Esophagus muscularis mucosa (tissue), 4 donors: Measurements from ENCODE around the gene IDE. TPM values are rescaled to one million over a fixed set of nuclear protein-coding genes. Genes with fewer than 3 reads are reported as not detected.

Experiments
- DNase-seq: peaks from one replicate; pipeline ENCODE4 v3.0.0-alpha.2; 2017; ENCODE audit errors: extremely low spot score
- H3K27ac ChIP-seq, 4 donors: fragments of 200-600 bp; sonication (generic); replicated peaks in 1 of 4; 1 replicate in 3 of 4; 2 replicates in 1 of 4; pipeline ENCODE4 v1.5.1; 2016 to 2019; ENCODE audit warnings: mild to moderate bottlenecking in 1 of 4
- H3K27me3 ChIP-seq, 4 donors: fragments of 200-600 bp; sonication (generic); one replicate each; pipeline versions ENCODE4 v1.5.1 to v1.6.0; 2016 to 2019
- H3K36me3 ChIP-seq, 4 donors: fragments of 200-600 bp; sonication (generic); one replicate each; pipeline ENCODE4 v1.5.1; 2016 to 2019
- H3K4me1 ChIP-seq, 4 donors: fragments of 200-600 bp; sonication (generic); one replicate each; pipeline ENCODE4 v1.5.1; 2016 to 2019
- H3K4me3 ChIP-seq, 4 donors: fragments of 200-600 bp; sonication (generic); 1 replicate in 2 of 4; 2 replicates in 2 of 4; pipeline ENCODE4 v1.5.1; 2016 to 2019; ENCODE audit warnings: mild to moderate bottlenecking in 4 of 4, moderate library complexity in 1 of 4
- H3K9me3 ChIP-seq, 4 donors: fragments of 200-600 bp; sonication (generic); 1 replicate in 3 of 4; 2 replicates in 1 of 4; pipeline ENCODE4 v1.5.1; 2016 to 2019
- EP300 ChIP-seq: sonication (generic); formaldehyde crosslinking; IDR thresholded peaks from one replicate; pipeline ENCODE4 v1.6.1; 2017; ENCODE audit warnings: antibody characterized with exemption
- POLR2A ChIP-seq: fragments of 450-650 bp; IDR thresholded peaks from one replicate; pipeline ENCODE4 v1.6.1; 2017; ENCODE audit warnings: antibody characterized with exemption, moderate library complexity, mild to moderate bottlenecking, low read depth
- POLR2AphosphoS5 ChIP-seq, 2 donors: sonication (generic); formaldehyde crosslinking; IDR thresholded peaks; one replicate each; pipeline ENCODE4 v1.6.1; 2017; ENCODE audit warnings: antibody characterized with exemption in 2 of 2
- WGBS: methylation state at CpG from one replicate; pipeline ENCODE4 v1.1.5; 2018; 5-methylcytosine and 5-hydroxymethylcytosine counted together
- intact Hi-C: fragments of 100-400 bp; cut with DNase I; formaldehyde crosslinking; loops from one replicate; pipeline ENCODE4 v1.15.1; 2023
- total RNA-seq, 4 donors: library from RNA; depleted of rRNA; stranded (reverse); fragments of >200 nt; gene quantifications; one replicate each; pipeline versions ENCODE4 v1.1.0 to v1.2.1, GENCODE V29; 2016
- TF ChIP-seq, protein P1 (sequence below), 3 experiments: fragments of 200-600 bp in 2 of 3; fragments of 450-650 bp in 1 of 3; sonication (generic) in 2 of 3; IDR thresholded peaks; one replicate each; pipeline ENCODE4 v1.5.1; 2017 to 2019; ENCODE audit warnings: antibody characterized with exemption in 3 of 3, mild to moderate bottlenecking in 2 of 3, moderate library complexity in 1 of 3

The IDE gene
- total RNA-seq, 4 donors from 2014 or later, result 27.0 to 33.1 (median 30.7) TPM

DNA sequence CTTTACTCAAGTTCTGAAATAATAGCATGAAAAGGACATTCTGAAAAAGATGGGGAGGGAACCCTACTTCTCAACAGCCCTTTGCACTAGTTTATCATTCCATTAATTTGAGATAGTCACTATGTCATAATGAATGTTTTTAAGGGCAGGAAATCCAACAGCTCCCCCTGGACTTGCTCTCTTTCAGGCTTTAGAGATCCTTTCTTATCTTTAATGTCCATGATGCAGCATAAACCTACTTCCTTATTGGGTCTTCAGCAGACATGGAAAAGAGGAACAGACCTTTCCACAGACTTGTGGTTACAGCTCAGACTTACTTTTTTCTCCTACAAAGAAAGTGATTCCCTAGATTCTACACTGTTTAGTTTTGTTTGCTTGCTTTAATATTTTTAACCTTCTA, 87.3 kb downstream of the IDE start:
- TF ChIP-seq POLR2A (no peak), EP300 (no peak), POLR2AphosphoS5 (IDR thresholded peaks at IDR 0.05) (no peak)
- TF ChIP-seq, protein P1, sequence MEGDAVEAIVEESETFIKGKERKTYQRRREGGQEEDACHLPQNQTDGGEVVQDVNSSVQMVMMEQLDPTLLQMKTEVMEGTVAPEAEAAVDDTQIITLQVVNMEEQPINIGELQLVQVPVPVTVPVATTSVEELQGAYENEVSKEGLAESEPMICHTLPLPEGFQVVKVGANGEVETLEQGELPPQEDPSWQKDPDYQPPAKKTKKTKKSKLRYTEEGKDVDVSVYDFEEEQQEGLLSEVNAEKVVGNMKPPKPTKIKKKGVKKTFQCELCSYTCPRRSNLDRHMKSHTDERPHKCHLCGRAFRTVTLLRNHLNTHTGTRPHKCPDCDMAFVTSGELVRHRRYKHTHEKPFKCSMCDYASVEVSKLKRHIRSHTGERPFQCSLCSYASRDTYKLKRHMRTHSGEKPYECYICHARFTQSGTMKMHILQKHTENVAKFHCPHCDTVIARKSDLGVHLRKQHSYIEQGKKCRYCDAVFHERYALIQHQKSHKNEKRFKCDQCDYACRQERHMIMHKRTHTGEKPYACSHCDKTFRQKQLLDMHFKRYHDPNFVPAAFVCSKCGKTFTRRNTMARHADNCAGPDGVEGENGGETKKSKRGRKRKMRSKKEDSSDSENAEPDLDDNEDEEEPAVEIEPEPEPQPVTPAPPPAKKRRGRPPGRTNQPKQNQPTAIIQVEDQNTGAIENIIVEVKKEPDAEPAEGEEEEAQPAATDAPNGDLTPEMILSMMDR (IDR thresholded peaks at IDR 0.05), result no peak
- Histone ChIP-seq H3K27ac (no peak overlapping the region), H3K9me3 (no peaks in the 10 kb centered on the region), H3K27me3 (no peaks in the 10 kb centered on the region), H3K36me3 (peaks cover 40 to 91% (median 81%) of the 10 kb centered on the region in 4 donors), H3K4me3 (no peak overlapping the region), H3K4me1 (no peaks in the 10 kb centered on the region)
- no peak for DNase-seq
- intact Hi-C loops, result no loop called here

- Histone ChIP-seq H3K27ac (no peak overlapping the region), H3K36me3 (peaks cover 23 to 95% (median 76%) of the 10 kb centered on the region in 4 donors), H3K4me1 (no peaks in the 10 kb centered on the region), H3K9me3 (no peaks in the 10 kb centered on the region), H3K27me3 (no peaks in the 10 kb centered on the region), H3K4me3 (no peak overlapping the region)
- no peak for DNase-seq
- intact Hi-C loops, result no loop called here
- TF ChIP-seq POLR2AphosphoS5 (IDR thresholded peaks at IDR 0.05), result no peak
- WGBS, result 89% methylated on average over 4 of the region's 4 CpGs
Observed at GRCh38 chr10:92483539-92483938, 90.4 kb downstream of the IDE start.

GRCh38 chr10:92480413-92480812, 93.5 kb downstream of the IDE start:
- TF ChIP-seq EP300 (no peak), POLR2A (no peak), POLR2AphosphoS5 (IDR thresholded peaks at IDR 0.05) (no peak)
- TF ChIP-seq, protein P1 (IDR thresholded peaks at IDR 0.05), result no peak
- Histone ChIP-seq H3K36me3 (peaks cover 14 to 88% (median 65%) of the 10 kb centered on the region in 4 donors), H3K4me1 (no peaks in the 10 kb centered on the region), H3K27me3 (no peaks in the 10 kb centered on the region), H3K4me3 (no peak overlapping the region), H3K27ac (no peak overlapping the region), H3K9me3 (no peaks in the 10 kb centered on the region)
- DNase-seq, result no peak
- intact Hi-C loops, result no loop called here

DNA sequence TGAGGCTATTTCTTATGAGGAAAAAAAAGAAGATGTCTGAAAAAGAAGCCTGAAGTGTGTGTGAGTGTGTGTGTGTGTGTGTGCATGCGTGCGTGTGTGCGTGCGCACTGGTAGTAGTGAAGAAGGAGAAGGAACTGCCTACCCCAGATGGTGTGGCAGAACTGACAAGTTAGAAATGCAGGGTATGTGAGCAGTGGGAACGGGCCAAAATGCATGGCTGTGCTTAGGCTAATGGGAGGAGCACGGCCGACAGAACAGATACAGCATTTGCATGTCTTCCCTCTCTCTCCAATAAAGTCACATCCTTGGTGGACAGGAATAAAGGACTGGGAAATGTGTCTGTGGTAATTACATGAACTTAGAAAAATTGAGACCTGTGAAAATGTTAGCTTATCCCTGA, 94.3 kb downstream of the IDE start:
- WGBS, result 91% methylated on average over 7 of the region's 7 CpGs
- Histone ChIP-seq H3K27ac (no peak overlapping the region), H3K9me3 (no peaks in the 10 kb centered on the region), H3K36me3 (peaks cover 14 to 88% (median 65%) of the 10 kb centered on the region in 4 donors), H3K4me1 (no peaks in the 10 kb centered on the region), H3K27me3 (no peaks in the 10 kb centered on the region), H3K4me3 (no peak overlapping the region)
- intact Hi-C loops, result no loop called here
- no peak for DNase-seq
- no peak for TF ChIP-seq EP300
- no peak for TF ChIP-seq POLR2A

DNA sequence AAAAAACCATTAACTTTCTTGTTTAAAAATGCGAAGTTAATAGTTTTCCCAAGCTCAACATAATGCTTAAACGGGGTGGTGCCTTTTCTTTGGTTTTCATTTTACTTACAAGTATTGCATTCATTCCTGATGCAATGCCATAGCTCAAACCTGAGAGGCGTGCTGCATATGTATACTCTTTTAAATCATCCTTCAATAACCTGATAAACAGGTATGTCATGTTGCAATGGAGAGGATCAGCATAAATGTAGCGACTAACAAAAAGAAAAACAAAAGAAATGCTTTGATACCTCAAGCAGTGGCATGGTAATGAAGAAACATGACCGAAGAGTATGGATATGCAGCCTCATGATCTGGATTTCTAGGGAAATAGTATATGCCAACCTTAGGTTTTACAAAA, 95.4 kb downstream of the IDE start:
- intact Hi-C loops, result no loop called here
- 95% methylated on average over 5 of the region's 5 CpGs for WGBS
- H3K27ac ChIP-seq, result no peak overlapping the region
- no peak overlapping the region for H3K4me3 ChIP-seq
- H3K27me3 ChIP-seq, result no peaks in the 10 kb centered on the region
- H3K36me3 ChIP-seq, result peaks cover 8 to 88% (median 62%) of the 10 kb centered on the region in 4 donors
- DNase-seq, result no peak
- TF ChIP-seq POLR2AphosphoS5 (IDR thresholded peaks at IDR 0.05), result no peak
- TF ChIP-seq, protein P1 (IDR thresholded peaks at IDR 0.05), result no peak
- H3K9me3 ChIP-seq, result no peaks in the 10 kb centered on the region
- no peaks in the 10 kb centered on the region for H3K4me1 ChIP-seq

GRCh38 chr10:92475357-92475868, 98.5 kb downstream of the IDE start:
- Histone ChIP-seq H3K4me3 (no peak overlapping the region), H3K36me3 (peaks cover 7 to 87% (median 55%) of the 10 kb centered on the region in 4 donors), H3K9me3 (no peaks in the 10 kb centered on the region), H3K27me3 (no peaks in the 10 kb centered on the region), H3K27ac (no peak overlapping the region), H3K4me1 (no peaks in the 10 kb centered on the region)
- TF ChIP-seq EP300, result no peak
- TF ChIP-seq, protein P1 (IDR thresholded peaks at IDR 0.05), result no peak
- TF ChIP-seq POLR2A, result no peak
- no peak for TF ChIP-seq POLR2AphosphoS5 (IDR thresholded peaks at IDR 0.05)
- intact Hi-C loops, result no loop called here
- no peak for DNase-seq
- 100% methylated on average over 1 of the region's 1 CpG for WGBS
